ENCODE measurements around the gene MCUB. TPM values are rescaled to one million over a fixed set of nuclear protein-coding genes. Genes with fewer than 3 reads are reported as not detected.
"Not testable (repeated sequence)": the region's sequence is repeated elsewhere in the genome, so short reads cannot be mapped to it uniquely, and the experiment has no call there.

Gene MCUB
- total and polyA plus RNA-seq, 5 donors = 10.8 to 25.3 (median 14.8) TPM

DNA sequence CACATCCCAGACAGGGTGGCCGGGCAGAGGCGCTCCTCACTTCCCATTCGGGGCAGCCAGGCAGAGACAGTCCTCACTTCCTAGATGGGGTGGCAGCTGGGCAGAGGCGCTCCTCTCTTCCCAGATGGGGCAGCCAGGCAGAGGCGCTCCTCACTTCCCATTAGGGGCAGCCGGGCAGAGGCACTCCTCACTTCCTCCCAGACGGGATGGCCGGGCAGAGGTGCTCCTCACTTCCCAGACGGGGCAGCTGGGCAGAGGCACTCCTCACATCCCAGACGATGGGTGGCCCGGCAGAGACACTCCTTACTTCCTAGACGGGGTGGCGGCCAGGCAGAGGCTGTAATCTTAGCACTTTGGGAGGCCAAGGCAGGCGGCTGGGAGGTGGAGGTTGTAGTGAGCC lies 118.9 kb downstream of the MCUB start:
- H3K4me1 ChIP-seq (ENCODE audit: control insufficient read depth, insufficient read depth, low read length); H3K27ac ChIP-seq (ENCODE audit: low read length); ATAC-seq; H3K4me3 ChIP-seq (ENCODE audit: low read length); H3K27me3 ChIP-seq (ENCODE audit: control insufficient read depth, insufficient read depth); H3K9me3 ChIP-seq (ENCODE audit: control insufficient read depth, low read length); intact Hi-C loops (cut with DNase I); DNase-seq: not testable (repeated sequence)
- 98% methylated on average over 14 of the region's 14 CpGs for WGBS

GRCh38 chr4:109682875-109683274 lies 122.8 kb downstream of the MCUB start:
- WGBS = 95% methylated on average over 2 of the region's 2 CpGs
- no peak for ATAC-seq

GRCh38 chr4:109683621-109684253 lies 123.7 kb downstream of the MCUB start:
- no peak for ATAC-seq
- Histone ChIP-seq H3K27ac (ENCODE audit: low read length) (no peak overlapping the region), H3K4me3 (ENCODE audit: low read length) (no peak overlapping the region), H3K9me3 (ENCODE audit: control insufficient read depth, low read length) (no peaks in the 10 kb centered on the region), H3K4me1 (ENCODE audit: control insufficient read depth, insufficient read depth, low read length) (no peaks in the 10 kb centered on the region), H3K27me3 (ENCODE audit: control insufficient read depth, insufficient read depth) (no peaks in the 10 kb centered on the region)
- intact Hi-C loops (cut with DNase I) = no loop called here
- no peak for DNase-seq
- 89% methylated on average over 6 of the region's 6 CpGs for WGBS

More at GRCh38 chr4:109682875-109683274, 122.8 kb downstream of the MCUB start:
- DNase-seq = no peak
- intact Hi-C loops (cut with DNase I) = no loop called here
- Histone ChIP-seq H3K4me1 (ENCODE audit: control insufficient read depth, insufficient read depth, low read length) (no peaks in the 10 kb centered on the region), H3K27me3 (ENCODE audit: control insufficient read depth, insufficient read depth) (no peaks in the 10 kb centered on the region), H3K9me3 (ENCODE audit: control insufficient read depth, low read length) (no peaks in the 10 kb centered on the region), H3K27ac (ENCODE audit: low read length) (no peak overlapping the region), H3K4me3 (ENCODE audit: low read length) (no peak overlapping the region)

DNA sequence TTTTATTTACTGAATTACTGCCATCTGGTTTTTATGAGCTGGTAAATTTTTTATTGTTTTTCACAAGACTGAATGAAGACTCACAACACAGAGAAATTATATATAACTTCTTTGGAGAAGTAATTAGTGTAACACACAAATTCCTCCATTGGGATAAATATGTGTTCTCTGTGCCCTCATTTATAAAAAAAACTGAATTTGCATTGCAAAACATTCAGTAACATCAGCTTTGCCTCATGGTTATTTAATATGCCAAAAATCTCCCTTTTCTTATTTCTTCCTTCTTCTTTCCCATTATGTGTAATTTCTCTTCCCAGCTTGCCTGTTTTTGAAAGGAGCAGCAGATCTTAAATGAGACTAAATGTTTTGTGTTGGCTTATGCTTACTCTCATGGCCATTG lies 124.7 kb downstream of the MCUB start:
- Histone ChIP-seq H3K27me3 (ENCODE audit: control insufficient read depth, insufficient read depth) (no peaks in the 10 kb centered on the region), H3K27ac (ENCODE audit: low read length) (no peak overlapping the region), H3K9me3 (ENCODE audit: control insufficient read depth, low read length) (no peaks in the 10 kb centered on the region), H3K4me3 (ENCODE audit: low read length) (no peak overlapping the region), H3K4me1 (ENCODE audit: control insufficient read depth, insufficient read depth, low read length) (no peaks in the 10 kb centered on the region)
- ATAC-seq = no peak
- intact Hi-C loops (cut with DNase I) = no loop called here
- no peak for DNase-seq

DNA sequence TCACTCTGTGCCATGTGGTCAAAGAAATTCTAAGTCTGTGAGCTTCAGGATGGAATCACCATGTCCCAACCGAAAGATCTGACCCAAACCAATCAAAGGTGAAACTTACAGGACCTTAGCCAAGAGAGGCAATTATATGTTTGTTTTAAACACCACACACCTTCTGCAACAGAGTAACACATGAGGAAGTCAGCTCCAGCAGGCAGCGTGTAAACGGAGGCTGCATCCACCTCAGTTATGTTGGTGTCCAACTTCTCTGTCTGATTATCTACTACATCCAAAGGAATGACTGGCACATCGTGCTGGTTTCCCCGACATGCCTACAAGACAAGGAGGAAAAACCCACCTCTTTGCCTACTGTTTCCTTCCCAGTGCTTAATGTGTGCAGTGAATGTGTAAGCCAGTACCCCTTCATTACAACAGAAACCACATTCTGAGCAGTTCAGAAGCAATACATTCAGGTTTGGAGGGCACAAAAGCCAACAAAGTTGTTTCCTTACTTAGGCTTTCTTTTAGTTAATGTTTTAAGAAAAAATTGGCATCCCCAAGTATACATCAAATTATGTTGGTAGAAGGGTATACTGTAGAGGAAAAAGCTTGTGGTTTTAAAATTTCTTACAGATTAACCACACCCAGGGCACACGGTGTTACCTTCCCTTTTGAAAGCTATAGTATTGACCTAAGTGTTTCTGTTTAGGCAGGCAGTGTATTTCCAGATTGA lies 130.8 kb downstream of the MCUB start:
- WGBS = 90% methylated on average over 6 of the region's 6 CpGs
- H3K4me1 ChIP-seq (ENCODE audit: control insufficient read depth, insufficient read depth, low read length) = no peaks in the 10 kb centered on the region
- H3K9me3 ChIP-seq (ENCODE audit: control insufficient read depth, low read length) = no peaks in the 10 kb centered on the region
- no peak for ATAC-seq
- intact Hi-C loops (cut with DNase I) = no loop called here
- no peaks in the 10 kb centered on the region for H3K27me3 ChIP-seq (ENCODE audit: control insufficient read depth, insufficient read depth)
- no peak overlapping the region for H3K4me3 ChIP-seq (ENCODE audit: low read length)
- no peak for DNase-seq
- no peak overlapping the region for H3K27ac ChIP-seq (ENCODE audit: low read length)

DNA sequence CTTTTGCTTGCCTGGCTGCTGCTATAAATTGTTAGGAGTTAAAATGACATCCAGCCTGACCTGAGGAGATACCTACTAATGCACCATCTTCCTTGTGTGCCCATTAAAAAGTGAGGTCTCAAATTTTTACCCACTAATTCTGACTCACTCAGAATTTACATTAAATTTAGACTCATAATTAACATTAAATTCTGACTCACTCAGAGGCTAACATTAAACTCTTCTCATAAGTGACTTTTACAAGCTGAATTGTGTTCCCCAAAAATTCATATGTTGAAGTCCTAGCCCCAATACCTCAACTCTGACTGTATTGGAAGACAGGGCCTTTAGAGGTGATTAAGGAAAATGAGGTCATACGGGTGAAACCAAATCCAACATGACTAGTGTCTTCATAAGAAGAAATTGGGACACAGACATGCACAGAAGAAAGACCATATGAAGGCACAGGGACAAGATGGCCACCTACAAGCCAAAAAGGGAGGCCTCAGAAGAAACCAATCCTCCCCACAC lies 131.4 kb downstream of the MCUB start:
- Histone ChIP-seq H3K27me3 (ENCODE audit: control insufficient read depth, insufficient read depth) (no peaks in the 10 kb centered on the region), H3K27ac (ENCODE audit: low read length) (no peak overlapping the region), H3K9me3 (ENCODE audit: control insufficient read depth, low read length) (no peaks in the 10 kb centered on the region), H3K4me1 (ENCODE audit: control insufficient read depth, insufficient read depth, low read length) (no peaks in the 10 kb centered on the region), H3K4me3 (ENCODE audit: low read length) (no peak overlapping the region)
- intact Hi-C loops (cut with DNase I) = no loop called here
- ATAC-seq = no peak
- DNase-seq = no peak
- WGBS = 94% methylated on average over 1 of the region's 1 CpG

GRCh38 chr4:109698656-109699055 lies 138.6 kb downstream of the MCUB start:
- no peak overlapping the region for H3K4me3 ChIP-seq (ENCODE audit: low read length)
- H3K27me3 ChIP-seq (ENCODE audit: control insufficient read depth, insufficient read depth) = no peaks in the 10 kb centered on the region
- no peak overlapping the region for H3K27ac ChIP-seq (ENCODE audit: low read length)
- no peaks in the 10 kb centered on the region for H3K9me3 ChIP-seq (ENCODE audit: control insufficient read depth, low read length)
- peaks cover 6% of the 10 kb centered on the region for H3K4me1 ChIP-seq (ENCODE audit: control insufficient read depth, insufficient read depth, low read length)
- WGBS = 97% methylated on average over 1 of the region's 1 CpG
- intact Hi-C loops (cut with DNase I) = no loop called here
- DNase-seq (no peak), ATAC-seq (no peak)

DNA sequence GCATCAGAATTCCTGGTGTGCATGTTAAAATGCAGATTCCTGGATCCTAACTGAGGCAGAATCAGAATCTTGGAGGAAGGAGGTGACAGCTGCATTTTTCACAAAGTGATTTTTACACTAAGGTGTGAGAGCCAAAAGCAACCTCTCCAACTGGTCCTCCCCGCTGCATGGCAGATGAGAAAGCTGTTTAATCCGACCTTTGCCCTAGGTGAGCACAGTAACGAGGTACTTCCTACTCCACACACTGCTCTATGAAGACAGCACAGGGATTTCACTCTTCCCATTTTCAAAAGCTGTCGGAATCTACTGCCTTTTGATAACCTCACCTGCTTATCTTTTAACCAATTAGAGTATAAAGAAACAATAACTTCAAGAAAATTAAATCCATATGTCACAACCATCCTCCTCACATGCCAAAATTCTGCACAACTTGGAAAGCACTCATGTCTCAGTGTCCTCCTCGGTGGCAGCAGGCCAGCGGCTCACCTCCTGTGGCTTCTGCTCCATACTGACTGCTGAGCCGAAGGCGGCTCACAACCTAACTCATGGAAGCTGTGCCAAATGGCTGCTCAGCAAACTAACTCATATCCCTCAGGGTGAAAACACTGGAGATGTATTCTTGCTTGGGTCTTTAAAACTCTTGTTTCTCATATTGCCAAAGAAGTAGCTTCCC lies 139.6 kb downstream of the MCUB start:
- no peak for ATAC-seq

GRCh38 chr4:109701566-109702410 lies 141.7 kb downstream of the MCUB start:
- H3K4me3 ChIP-seq (ENCODE audit: low read length) = peak overlapping the region; percentile 76
- intact Hi-C loops (cut with DNase I) = loop anchor here in 3 of 4 donors (10.0 kb wide), 2 partner anchors 113 to 277 kb away; partner anchors contain the start of gene GAR1 (in 3 of the 3)
- peaks cover 6% of the 10 kb centered on the region for H3K4me1 ChIP-seq (ENCODE audit: control insufficient read depth, insufficient read depth, low read length)
- WGBS = 48% methylated on average over 21 of the region's 21 CpGs
- H3K9me3 ChIP-seq (ENCODE audit: control insufficient read depth, low read length) = no peaks in the 10 kb centered on the region
- peak in 1 of 3 donors; percentile 53 for DNase-seq
- no peak overlapping the region for H3K27ac ChIP-seq (ENCODE audit: low read length)
- no peak for ATAC-seq
- H3K27me3 ChIP-seq (ENCODE audit: control insufficient read depth, insufficient read depth) = no peaks in the 10 kb centered on the region

More for the DNA sequence above, 139.6 kb downstream of the MCUB start:
- H3K27me3 ChIP-seq (ENCODE audit: control insufficient read depth, insufficient read depth) = no peaks in the 10 kb centered on the region
- H3K4me1 ChIP-seq (ENCODE audit: control insufficient read depth, insufficient read depth, low read length) = peaks cover 6% of the 10 kb centered on the region
- 83% methylated on average over 8 of the region's 8 CpGs for WGBS
- H3K27ac ChIP-seq (ENCODE audit: low read length) = no peak overlapping the region
- no peak overlapping the region for H3K4me3 ChIP-seq (ENCODE audit: low read length)
- intact Hi-C loops (cut with DNase I) = loop anchor here in 3 of 4 donors (10.0 kb wide), 2 partner anchors 115 to 275 kb away; partner anchors contain the start of gene GAR1 (in 3 of the 3)
- no peaks in the 10 kb centered on the region for H3K9me3 ChIP-seq (ENCODE audit: control insufficient read depth, low read length)
- peak in 1 of 3 donors; percentile 44 for DNase-seq

DNA sequence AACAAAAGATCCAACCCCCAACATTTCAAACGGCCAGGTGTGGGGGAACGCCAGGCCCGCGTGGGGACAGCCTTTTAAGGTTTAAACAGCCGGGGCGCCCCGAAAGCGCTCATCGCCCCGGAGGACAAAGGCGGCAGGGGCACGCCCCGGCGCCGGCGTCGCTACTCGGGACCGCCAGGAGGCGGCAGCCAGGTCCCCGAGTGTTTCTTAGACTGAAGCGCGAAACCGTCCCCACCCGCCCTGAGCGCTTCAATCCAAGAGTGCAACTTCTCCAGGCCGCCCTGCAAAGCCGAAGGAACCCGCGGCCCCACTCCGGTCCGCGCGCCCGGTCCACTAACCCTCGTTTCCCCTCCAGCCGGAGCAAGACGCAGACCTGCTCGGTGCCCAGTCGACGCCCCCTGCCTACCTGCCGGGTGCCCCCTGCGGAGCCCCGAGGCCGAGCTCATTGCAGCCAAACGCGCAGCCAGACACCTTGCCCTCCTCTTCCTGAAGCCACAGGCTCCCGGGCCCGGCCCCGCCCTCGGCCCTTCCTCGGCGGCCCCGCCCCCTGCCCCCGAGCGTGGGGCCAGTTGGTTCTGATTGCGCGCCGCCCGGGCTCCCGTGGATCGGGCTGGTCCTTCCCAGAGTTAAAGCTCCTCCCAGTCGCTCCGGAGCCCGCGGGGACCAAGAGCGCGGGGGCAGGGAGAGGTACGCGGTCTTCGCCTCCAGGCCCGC lies 143.1 kb downstream of the MCUB start, which contains the start of gene CASP6:
Gene CASP6 (minus strand): TSS at position 496 of the 714 bp plus-strand sequence. CDS start 50 bp downstream, at position 446.
- Histone ChIP-seq H3K4me3 (ENCODE audit: low read length) (peak within 1 kb of the TSS; percentile 76), H3K4me1 (ENCODE audit: control insufficient read depth, insufficient read depth, low read length) (peaks cover 6% of the 10 kb centered on the region), H3K27ac (ENCODE audit: low read length) (peak within 1 kb of the TSS; percentile 73), H3K9me3 (ENCODE audit: control insufficient read depth, low read length) (no peaks in the 10 kb centered on the region), H3K27me3 (ENCODE audit: control insufficient read depth, insufficient read depth) (no peaks in the 10 kb centered on the region)
- DNase-seq (peak; percentile 90 to 97 (median 95)), ATAC-seq (peak; percentile 98)
- WGBS = under 1% methylated on average over 72 of the region's 72 CpGs
- intact Hi-C loops (cut with DNase I) = loop anchor here in 3 of 4 donors (10.0 kb wide), 2 partner anchors 112 to 278 kb away; partner anchors contain the start of gene GAR1 (in 3 of the 3)

All from right cardiac atrium (tissue), 5 donors.